Measurements from ENCODE around the gene FIGLA.

- TF ChIP-seq CTCF (IDR thresholded peaks at IDR 0.05), result no peak
- TF ChIP-seq POLR2A (IDR thresholded peaks at IDR 0.05), result no peak
- no peak for TF ChIP-seq EP300 (IDR thresholded peaks at IDR 0.05)
- TF ChIP-seq POLR2AphosphoS5 (IDR thresholded peaks at IDR 0.05), result no peak
Measured at GRCh38 chr2:70828914-70829824, 38.7 kb upstream of the FIGLA start.

Measured in suprapubic skin (tissue), 4 donors.